Central memory CD4-positive, alpha-beta T cell (primary cell): ENCODE measurements around the gene RUNX2.

ENCODE experiments used
- DNase-seq: peaks from one replicate; pipeline ENCODE4 v3.0.0; 2022

Gene RUNX2

DNA sequence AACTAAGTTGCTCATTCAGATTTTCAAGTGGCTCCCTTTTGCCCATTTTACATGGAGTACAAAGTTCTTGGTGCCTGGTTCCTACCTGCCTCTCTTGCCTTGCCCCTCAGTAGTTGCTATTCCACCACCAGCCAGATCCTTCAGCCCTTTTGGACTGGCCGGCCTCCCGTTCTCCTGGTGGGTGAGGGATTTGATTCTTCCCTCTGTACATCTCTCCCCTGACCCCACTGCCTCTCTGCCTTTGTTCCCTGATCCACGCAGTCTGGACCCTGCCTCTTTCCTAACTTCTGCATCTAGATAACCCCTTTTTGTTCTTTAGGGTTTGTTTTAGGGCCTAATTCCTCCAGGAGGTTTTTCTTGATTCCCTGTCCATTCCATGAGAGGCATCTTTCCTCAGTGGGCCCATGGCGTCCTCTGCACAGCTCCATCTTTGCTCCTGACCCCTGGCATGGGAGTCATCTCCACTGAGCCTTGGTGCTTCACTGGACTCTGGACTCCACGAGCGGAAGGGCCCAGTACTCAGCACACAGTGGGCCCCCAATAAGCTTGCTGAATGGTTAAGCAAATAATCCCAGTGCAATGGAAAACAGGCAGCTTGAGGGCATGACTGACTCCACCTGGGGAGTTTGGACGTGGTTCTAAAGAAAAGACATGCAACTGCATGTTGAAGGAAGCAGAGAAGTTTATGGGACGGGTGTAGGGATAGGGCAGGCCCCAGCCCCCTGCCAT, 358.9 kb downstream of the RUNX2 start:
- DNase-seq = no peak

GRCh38 chr6:45687570-45687969, 359.4 kb downstream of the RUNX2 start:
- no peak for DNase-seq

DNA sequence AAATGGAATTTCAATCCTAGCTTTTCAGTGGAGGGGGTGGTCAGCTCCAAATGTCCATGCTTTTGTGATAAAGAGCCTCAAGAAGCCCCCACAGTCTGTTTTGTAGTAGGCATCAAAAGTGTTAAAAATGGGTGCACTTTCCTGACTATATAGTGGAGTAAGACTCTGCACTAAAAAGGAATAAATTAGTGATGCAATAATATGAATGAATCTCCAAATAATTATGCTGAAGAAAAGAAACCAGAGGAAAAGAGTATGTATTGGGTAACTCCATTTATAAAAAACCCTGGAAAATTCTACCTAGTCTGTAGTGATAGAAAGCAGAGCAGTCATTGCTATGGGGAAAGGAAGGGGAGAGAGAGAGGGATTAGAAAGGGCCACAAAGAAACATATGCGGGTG, 360.1 kb downstream of the RUNX2 start:
- no peak for DNase-seq

- no peak for DNase-seq
Observed at GRCh38 chr6:45689926-45690615, 361.9 kb downstream of the RUNX2 start.

- DNase-seq = no peak
Observed at GRCh38 chr6:45690846-45691245, 362.7 kb downstream of the RUNX2 start.

- no peak for DNase-seq
Observed at GRCh38 chr6:45691426-45691825, 363.3 kb downstream of the RUNX2 start.

DNA sequence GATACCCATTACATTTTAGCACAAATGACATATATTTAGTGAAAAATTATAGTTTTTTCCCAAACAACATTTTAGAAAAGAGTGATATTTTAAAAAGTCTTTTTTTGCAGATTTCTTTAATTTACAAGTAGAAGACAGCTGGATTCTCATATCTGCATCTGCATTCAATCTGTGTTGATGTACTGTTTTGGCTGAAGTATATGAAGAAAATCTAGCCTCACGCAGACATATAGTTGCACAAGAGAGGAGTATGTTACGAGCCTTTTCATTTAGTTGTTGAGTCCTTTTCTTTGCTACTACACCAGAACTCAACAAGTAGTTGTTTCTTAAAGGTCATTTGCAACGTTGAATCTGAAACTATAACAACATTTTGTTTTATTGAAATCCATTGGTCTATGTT, 363.9 kb downstream of the RUNX2 start:
- DNase-seq = no peak

DNA sequence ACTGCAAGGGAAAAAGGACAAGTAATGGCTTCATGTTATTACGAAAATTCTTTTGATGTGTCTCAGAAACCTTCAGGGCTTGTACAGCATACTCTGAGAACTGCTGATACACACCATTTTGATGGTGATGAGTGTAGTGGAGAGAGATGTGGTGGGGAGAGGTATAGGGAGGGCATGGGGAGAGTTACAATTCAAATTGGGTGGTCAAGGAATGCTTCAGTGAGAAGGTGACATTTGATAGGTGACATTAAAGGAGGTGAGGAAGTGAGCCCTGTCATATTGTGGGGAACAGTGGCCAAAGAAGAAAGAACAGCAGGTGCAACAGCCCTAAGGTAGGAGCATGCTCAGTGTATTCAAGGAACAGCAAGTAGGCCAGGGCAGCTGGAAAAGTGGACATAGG, 368.6 kb downstream of the RUNX2 start:
- DNase-seq = no peak

DNA sequence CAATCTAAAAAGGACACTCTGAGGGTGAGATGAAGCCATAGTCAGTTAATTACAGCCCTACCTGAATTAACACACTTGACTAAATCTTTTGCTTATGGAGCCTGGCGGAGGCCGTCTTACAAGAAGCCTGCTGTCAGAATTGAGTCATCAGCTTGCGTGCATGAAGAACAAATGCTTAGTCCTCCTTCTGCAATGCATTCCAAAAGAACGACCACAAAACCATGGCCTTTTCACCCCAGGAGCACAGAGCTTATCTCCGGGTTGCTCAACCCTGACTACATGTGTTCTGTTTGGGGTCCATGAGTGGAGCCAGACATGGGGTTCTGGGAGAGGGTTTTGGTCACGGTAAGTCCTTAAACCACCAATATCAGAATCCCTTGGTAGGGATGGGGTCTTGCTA, 369.5 kb downstream of the RUNX2 start:
- DNase-seq = no peak

- no peak for DNase-seq
Observed at GRCh38 chr6:45698046-45698445, 369.9 kb downstream of the RUNX2 start.

DNA sequence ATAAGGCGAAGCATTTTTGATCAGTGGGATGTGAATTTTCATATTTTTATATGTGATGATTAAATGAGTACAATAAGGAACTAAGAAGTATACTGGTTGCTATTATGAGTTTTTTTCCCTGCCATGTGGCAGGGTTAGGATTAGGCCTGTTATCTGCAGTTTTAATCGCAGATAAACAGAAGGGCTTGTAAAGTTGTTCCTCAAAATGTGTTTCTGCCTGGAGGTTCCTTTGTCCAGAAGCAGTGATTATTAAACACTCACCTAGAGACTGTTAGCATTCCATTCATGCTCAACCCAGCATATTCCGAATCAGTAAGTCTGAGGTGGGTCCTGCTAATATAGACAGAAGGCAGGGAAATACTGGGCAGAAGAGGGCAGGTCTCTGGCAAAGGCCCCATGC, 371.5 kb downstream of the RUNX2 start:
- no peak for DNase-seq

- DNase-seq = no peak
Observed at GRCh38 chr6:45702849-45703739, 375.0 kb downstream of the RUNX2 start.

- DNase-seq = no peak
Observed at GRCh38 chr6:45704056-45704800, 376.1 kb downstream of the RUNX2 start.

- DNase-seq = no peak
Observed at GRCh38 chr6:45705137-45705855, 377.2 kb downstream of the RUNX2 start.

- DNase-seq = no peak
Observed at GRCh38 chr6:45706319-45706718, 378.2 kb downstream of the RUNX2 start.

GRCh38 chr6:45707176-45707575, 379.0 kb downstream of the RUNX2 start:
- DNase-seq = no peak

DNA sequence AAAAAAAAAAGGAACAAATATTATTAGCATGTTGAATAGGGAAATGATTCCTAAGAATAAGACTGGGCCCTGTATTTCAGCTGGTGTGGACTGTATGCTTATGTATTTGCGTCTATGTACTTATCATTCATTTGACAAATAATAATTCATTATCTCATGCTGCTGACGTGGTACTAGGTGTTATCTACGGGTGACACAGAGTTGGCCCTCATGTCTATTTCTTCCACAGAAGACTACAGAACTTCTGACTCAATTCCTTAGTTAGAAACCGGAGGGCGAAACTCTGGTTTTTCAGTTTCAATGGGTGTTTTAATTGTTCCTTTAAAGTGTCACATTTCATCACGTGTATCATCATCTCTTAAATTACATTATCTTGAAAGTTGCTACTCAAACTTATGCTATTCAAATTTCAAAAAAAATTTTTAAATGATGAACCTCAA, 381.7 kb downstream of the RUNX2 start:
- no peak for DNase-seq

GRCh38 chr6:45710304-45710821, 382.2 kb downstream of the RUNX2 start:
- no peak for DNase-seq

DNA sequence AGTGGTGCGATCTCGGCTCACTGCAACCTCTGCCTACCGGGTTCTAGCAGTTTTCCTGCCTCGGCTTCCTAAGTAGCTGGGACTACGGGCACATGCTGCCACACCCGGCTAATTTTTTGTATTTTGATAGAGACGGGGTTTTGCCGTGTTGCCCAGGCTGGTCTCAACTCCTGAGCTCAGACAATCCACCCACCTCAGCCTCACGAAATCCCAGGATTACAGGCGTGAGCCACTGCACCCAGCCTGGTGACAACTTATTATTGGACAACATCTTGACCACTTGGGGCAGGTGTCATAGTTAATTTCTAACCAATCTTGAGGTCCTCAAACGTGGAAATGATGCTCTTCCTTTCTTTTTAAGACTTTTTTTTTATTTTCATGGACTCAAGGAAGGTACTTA, 383.9 kb downstream of the RUNX2 start:
- no peak for DNase-seq

- no peak for DNase-seq
Observed at GRCh38 chr6:45712786-45713185, 384.7 kb downstream of the RUNX2 start.
